Measurements from ENCODE around the gene LRIG3.

GRCh38 chr12:58925751-58926150 is 5.4 kb upstream of the LRIG3 start:
- TF ChIP-seq, protein P1, sequence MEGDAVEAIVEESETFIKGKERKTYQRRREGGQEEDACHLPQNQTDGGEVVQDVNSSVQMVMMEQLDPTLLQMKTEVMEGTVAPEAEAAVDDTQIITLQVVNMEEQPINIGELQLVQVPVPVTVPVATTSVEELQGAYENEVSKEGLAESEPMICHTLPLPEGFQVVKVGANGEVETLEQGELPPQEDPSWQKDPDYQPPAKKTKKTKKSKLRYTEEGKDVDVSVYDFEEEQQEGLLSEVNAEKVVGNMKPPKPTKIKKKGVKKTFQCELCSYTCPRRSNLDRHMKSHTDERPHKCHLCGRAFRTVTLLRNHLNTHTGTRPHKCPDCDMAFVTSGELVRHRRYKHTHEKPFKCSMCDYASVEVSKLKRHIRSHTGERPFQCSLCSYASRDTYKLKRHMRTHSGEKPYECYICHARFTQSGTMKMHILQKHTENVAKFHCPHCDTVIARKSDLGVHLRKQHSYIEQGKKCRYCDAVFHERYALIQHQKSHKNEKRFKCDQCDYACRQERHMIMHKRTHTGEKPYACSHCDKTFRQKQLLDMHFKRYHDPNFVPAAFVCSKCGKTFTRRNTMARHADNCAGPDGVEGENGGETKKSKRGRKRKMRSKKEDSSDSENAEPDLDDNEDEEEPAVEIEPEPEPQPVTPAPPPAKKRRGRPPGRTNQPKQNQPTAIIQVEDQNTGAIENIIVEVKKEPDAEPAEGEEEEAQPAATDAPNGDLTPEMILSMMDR (conservative IDR thresholded peaks at IDR 0.05; ENCODE audit: low read depth, low read length) = no peak
- TF ChIP-seq RFX5 (IDR thresholded peaks at IDR 0.05; ENCODE audit: low read depth, low read length) (no peak), CEBPB (IDR thresholded peaks at IDR 0.05; ENCODE audit: low read depth, low read length) (no peak), POLR2A (IDR thresholded peaks at IDR 0.05; ENCODE audit: low read depth, low read length) (no peak), MAFK (IDR thresholded peaks at IDR 0.05; ENCODE audit: low read depth, low read length) (no peak), RCOR1 (IDR thresholded peaks at IDR 0.05; ENCODE audit: insufficient replicate concordance, low read length) (no peak), FOS (IDR thresholded peaks at IDR 0.05; ENCODE audit: low read depth, low read length) (no peak), SMC3 (IDR thresholded peaks at IDR 0.05; ENCODE audit: low read depth, low read length) (no peak), RAD21 (IDR thresholded peaks at IDR 0.05; ENCODE audit: low read length) (no peak), MAZ (IDR thresholded peaks at IDR 0.05; ENCODE audit: borderline replicate concordance, low read depth, low read length) (no peak), MXI1 (IDR thresholded peaks at IDR 0.05; ENCODE audit: borderline replicate concordance, low read depth, low read length) (no peak), USF2 (IDR thresholded peaks at IDR 0.05; ENCODE audit: low read depth, low read length) (no peak), BHLHE40 (IDR thresholded peaks at IDR 0.05; ENCODE audit: low read depth, low read length) (no peak)
- TF ChIP-seq, protein P2, sequence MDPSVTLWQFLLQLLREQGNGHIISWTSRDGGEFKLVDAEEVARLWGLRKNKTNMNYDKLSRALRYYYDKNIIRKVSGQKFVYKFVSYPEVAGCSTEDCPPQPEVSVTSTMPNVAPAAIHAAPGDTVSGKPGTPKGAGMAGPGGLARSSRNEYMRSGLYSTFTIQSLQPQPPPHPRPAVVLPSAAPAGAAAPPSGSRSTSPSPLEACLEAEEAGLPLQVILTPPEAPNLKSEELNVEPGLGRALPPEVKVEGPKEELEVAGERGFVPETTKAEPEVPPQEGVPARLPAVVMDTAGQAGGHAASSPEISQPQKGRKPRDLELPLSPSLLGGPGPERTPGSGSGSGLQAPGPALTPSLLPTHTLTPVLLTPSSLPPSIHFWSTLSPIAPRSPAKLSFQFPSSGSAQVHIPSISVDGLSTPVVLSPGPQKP (IDR thresholded peaks at IDR 0.05; ENCODE audit: borderline replicate concordance, low read depth, low read length) = no peak
